GM19324 (cell line): Measurements from ENCODE around the gene ESR1.
"Not testable (repeated sequence)": the region's sequence is repeated elsewhere in the genome, so short reads cannot be mapped to it uniquely, and the experiment has no call there.

Experiments
- ATAC-seq: cut with Tn5 transposase; IDR thresholded peaks from one replicate; pipeline ENCODE4 v1.9.1; 2021; ENCODE audit warnings: mild to moderate bottlenecking, moderate library complexity; ENCODE audit not compliant: unreplicated experiment, low FRiP score

ESR1 gene

DNA sequence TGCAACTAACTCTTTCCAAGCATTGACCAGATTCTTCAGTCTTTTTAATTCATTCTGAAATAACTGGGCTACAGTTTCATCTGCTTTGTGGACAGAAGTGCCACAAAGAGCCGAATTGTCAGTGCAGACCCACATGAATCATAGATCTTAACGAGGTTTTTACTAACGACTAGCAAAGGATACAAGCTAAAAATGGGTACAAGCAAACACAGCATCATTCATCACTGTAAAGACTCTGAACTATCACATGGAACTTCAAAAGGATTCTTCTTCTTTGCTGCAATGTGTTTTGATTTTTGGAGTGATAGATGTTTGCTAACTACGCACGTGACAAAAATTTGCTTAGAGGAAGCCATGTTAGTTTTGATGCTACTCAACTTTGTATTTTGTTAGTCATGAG lies 227.1 kb downstream of the ESR1 start:
- ATAC-seq, result no peak

- no peak for ATAC-seq
Measured at GRCh38 chr6:152046118-152046517, 238.6 kb downstream of the ESR1 start.

GRCh38 chr6:152048921-152049320 lies 241.4 kb downstream of the ESR1 start:
- ATAC-seq, result no peak

GRCh38 chr6:152049502-152049901 lies 242.0 kb downstream of the ESR1 start:
- no peak for ATAC-seq

GRCh38 chr6:152050451-152051195 lies 243.1 kb downstream of the ESR1 start:
- no peak for ATAC-seq

DNA sequence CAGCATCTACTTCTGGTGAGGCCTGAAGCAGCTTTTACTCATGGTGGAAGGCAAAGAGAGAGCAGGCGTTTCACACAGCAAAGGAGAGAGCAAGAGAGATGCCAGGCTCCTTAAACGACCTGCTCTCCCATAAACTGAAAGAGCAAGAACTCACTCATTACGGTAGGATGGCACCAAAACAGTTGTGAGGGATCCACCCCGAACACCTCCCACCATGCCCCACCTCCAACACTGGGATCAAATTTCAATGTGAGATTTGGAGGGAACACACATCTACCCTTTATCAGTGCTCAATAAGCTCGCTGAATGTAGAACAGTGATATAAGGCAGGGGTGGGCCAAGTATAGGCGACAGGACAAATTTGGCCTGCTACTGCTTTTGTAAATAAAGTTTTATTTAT lies 244.6 kb downstream of the ESR1 start:
- no peak for ATAC-seq

- no peak for ATAC-seq
Measured at GRCh38 chr6:152053332-152053731, 245.8 kb downstream of the ESR1 start.

DNA sequence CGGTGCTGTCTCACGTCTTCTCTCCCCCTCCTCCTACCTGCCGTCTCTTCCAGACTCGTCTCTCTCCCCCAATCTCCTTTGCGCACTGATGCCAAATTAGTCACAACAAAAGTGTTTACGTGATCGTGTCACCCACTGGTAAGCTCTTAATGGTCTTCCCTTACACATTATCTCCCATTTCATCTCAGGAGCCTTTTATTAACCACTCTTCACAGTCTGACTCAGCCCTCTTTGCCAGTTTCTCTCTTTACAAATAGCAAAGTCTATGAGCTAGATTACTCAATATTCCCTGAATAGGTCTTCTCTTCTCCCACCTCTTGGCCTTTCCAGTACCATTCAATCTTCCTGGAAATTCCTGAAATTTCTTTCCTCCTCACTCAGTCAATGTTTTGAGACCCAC lies 247.0 kb downstream of the ESR1 start:
- ATAC-seq, result no peak

DNA sequence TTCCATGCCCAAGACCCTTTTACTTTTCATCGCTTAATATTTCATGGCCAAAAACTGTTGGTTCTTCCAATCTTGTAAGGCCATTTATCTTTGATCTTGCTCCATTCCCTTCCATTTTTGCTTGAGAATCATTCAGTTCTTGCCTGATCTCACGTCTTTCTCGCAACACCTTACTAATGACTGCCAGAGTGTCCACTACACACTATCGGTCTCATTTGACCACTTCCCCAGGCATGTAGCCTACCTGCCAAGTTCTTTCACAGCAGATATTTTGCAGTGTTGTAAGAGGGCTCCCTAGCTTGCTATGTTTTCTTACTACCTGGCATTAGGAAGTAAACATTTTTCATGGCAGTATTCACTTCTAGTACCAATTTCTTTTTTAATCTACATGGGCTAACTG lies 248.0 kb downstream of the ESR1 start:
- ATAC-seq, result no peak

DNA sequence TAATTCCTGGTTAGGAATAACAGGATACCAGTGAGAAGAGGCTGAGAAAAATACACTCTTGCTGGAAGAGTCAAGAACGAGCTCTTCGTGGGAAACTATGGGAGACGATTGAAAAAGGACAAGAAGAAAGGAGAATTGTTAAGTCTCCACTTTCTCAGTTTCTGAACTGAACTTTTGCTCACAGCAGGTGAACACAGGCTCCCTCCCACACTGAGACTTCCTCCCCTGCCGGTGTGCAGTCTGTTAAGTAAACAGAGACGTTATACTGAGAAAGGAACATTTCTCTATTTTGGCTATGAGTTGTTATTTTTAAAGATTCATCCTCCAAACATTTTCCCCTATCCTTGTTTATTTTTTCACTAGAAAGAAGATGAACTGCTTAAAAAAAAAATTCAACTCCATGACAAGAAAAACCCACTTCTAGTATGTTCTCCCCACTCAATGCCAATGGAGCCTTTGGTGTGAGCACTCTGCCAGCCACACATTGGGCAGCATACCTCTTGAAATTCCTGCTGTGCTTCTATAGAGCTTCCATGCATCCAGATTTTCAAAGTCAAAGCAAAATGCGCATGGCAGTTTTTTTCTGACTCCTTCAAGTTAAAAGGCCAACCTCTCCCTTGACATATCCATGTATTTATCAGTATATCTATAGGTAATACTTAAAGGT lies 250.5 kb downstream of the ESR1 start:
- ATAC-seq, result no peak

GRCh38 chr6:152059909-152060308 lies 252.4 kb downstream of the ESR1 start:
- ATAC-seq, result no peak

GRCh38 chr6:152062476-152062875 lies 255.0 kb downstream of the ESR1 start:
- no peak for ATAC-seq

- ATAC-seq, result no peak
Measured at GRCh38 chr6:152063170-152063921, 255.9 kb downstream of the ESR1 start.

- ATAC-seq, result no peak
Measured at GRCh38 chr6:152068622-152069261, 261.3 kb downstream of the ESR1 start.

DNA sequence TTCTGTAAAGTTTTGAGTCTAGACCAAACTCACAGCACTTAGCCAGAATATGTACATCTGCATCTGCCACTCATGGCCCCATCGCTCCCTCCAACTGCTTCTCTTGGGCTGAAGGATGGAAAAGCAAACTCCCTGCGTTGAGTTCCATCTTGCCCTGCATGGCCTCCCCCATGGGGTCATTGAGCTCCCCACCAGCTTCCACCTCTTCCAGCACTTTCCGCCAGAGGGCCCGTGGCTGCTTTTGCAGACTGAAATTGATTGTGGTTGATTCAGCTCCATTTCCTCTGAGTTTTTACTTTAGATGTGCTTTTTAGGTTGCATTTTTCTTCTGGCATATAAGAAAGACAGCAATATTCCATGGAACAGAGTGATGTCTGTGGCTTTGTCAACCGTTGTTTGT lies 263.1 kb downstream of the ESR1 start:
- no peak for ATAC-seq

GRCh38 chr6:152071318-152071717 lies 263.8 kb downstream of the ESR1 start:
- ATAC-seq, result no peak

DNA sequence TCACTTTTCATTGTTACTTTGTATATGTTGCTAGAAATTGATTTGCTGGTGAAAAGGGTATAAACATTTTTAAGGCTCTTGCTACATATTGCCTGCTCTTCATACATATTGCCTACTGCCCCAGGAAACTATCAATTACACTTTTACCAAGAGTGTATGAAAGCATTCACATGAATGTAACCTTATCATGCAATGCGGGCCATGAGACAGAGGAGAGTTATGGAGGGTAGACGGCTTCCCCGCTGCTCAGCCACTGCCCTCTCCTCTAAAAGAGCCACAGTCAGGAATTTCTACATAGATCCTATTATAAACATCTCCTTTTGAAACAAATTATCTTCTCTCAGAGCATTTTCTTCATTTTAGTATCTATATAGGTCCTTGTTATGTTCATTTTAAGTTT lies 264.4 kb downstream of the ESR1 start:
- ATAC-seq, result no peak

GRCh38 chr6:152076242-152076641 lies 268.8 kb downstream of the ESR1 start:
- not testable (repeated sequence) for ATAC-seq

DNA sequence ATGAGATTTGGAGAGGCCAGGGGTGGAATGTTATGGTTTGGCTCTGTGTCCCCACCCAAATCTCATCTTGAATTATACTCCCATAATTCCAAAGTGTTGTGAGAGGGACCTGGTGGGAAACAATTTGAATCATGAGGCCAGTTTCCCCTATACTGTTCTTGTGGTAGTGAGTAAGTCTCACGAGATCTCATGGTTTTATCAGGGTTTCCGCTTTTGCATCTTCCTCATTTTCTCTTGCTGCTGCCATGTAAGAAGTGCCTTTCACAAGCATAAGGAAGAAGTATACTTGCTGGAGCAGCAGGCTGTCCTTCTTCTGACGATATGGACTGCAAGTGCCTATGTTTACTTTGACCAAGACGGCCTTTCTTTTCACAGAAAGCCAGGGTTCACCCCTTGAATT lies 270.5 kb downstream of the ESR1 start:
- no peak for ATAC-seq

- no peak for ATAC-seq
Measured at GRCh38 chr6:152078804-152079203, 271.3 kb downstream of the ESR1 start.

GRCh38 chr6:152085451-152085921 lies 278.0 kb downstream of the ESR1 start:
- no peak for ATAC-seq
